Nephron progenitor cell (in vitro differentiated cells): ENCODE results near the gene TMEM253.

Source experiments
- DNase-seq: peaks from one replicate; pipeline ENCODE4 v3.0.0; 2021
- H3K27ac Mint-ChIP-seq: 2 replicates; pipeline ENCODE4 v1.8.0; 2021; ENCODE audit warnings: mild to moderate bottlenecking, moderate library complexity, mixed read lengths
- H3K27me3 Mint-ChIP-seq: 2 replicates; pipeline ENCODE4 v1.8.0; 2021; ENCODE audit warnings: mild to moderate bottlenecking, low read depth, mixed read lengths; ENCODE audit not compliant: poor library complexity
- H3K36me3 Mint-ChIP-seq: 2 replicates; pipeline ENCODE4 v1.8.0; 2021; ENCODE audit warnings: low read depth, mixed read lengths
- H3K4me1 Mint-ChIP-seq: 2 replicates; pipeline ENCODE4 v1.8.0; 2021; ENCODE audit warnings: mixed read lengths
- H3K4me3 Mint-ChIP-seq: 2 replicates; pipeline ENCODE4 v1.8.0; 2021; ENCODE audit warnings: mild to moderate bottlenecking, moderate library complexity, mixed read lengths
- H3K9me3 Mint-ChIP-seq: 2 replicates; pipeline ENCODE4 v1.8.0; 2021; ENCODE audit warnings: mild to moderate bottlenecking, moderate library complexity, mixed read lengths
- CTCF ChIP-seq: fragments of 200-600 bp; sonication (generic); IDR thresholded peaks from 2 replicates; pipeline ENCODE4 v1.5.0; 2021; ENCODE audit warnings: antibody characterized with exemption

The TMEM253 gene

DNA sequence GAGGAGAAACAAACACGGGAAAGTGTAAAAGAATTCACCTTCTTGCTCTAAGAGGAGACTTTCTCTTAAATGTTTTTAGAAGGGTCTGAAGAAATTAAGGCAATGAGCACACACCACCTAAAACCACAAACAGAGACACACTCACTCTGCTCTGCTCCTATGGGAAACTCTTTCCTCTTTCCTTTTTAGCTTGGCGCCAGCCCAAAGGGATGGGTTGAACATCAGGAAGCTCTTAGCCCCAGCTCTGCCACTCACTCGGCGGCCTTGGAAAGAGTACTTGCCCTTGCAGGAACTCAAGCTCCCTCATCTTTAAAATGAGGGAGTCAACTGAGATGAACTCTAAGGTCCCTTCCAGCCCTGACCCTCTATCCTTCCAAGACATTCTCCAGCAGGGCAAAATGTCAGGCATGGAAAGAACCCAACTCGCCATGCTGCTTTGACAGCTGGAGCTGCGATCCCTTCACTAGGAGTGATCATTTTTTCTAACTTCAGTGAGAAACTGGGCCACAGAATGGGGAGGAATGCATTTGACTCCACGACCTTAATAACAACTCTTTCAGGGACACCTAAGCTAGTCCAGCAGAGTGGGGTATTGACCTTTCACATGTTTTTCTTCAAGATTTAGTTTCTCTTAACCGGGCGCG is 44.2 kb upstream of the TMEM253 start:
- H3K4me1 Mint-ChIP-seq = peaks cover 53% of the 10 kb centered on the region
- no peak overlapping the region for H3K27ac Mint-ChIP-seq

GRCh38 chr14:21057803-21058675 is 42.8 kb upstream of the TMEM253 start, which contains the start of gene RNASE8:
TSS of gene RNASE8 (plus strand) at chr14:21057822. CDS start at chr14:21057893, 71 bp downstream.
- H3K27me3 Mint-ChIP-seq = peaks cover 10% of the 10 kb centered on the region
- peak within 1 kb of the TSS; percentile 52 for H3K27ac Mint-ChIP-seq
- H3K36me3 Mint-ChIP-seq = no peaks in the 10 kb centered on the region
- no peak within 1 kb of the TSS for H3K4me3 Mint-ChIP-seq
- no peak for TF ChIP-seq CTCF
- H3K4me1 Mint-ChIP-seq = peaks cover 65% of the 10 kb centered on the region
- no peak for DNase-seq
- no peaks in the 10 kb centered on the region for H3K9me3 Mint-ChIP-seq

More for the DNA sequence above, 44.2 kb upstream of the TMEM253 start:
- no peaks in the 10 kb centered on the region for H3K9me3 Mint-ChIP-seq
- H3K36me3 Mint-ChIP-seq = no peaks in the 10 kb centered on the region
- DNase-seq = no peak
- TF ChIP-seq CTCF = no peak
- no peak overlapping the region for H3K4me3 Mint-ChIP-seq
- peaks cover 15% of the 10 kb centered on the region for H3K27me3 Mint-ChIP-seq

DNA sequence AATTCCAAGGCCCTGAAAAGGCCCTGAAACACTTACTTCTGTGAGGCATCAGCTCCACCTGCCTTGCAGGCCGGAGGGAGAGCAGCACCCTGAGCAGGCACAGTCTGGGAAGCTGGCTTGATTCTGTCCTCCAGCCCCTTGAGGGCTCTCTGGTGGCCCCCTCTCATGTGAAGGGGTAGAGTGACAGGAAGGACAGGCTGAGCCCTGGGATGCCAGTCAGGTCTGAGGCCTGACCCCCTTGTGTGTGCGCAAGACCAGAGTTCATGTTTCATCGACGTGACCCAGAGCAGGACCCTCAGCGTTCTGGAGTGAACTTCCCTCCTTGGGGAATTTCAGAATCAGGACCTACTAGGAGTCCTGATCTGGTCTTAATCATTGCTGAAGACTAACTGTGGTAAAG is 42.0 kb upstream of the TMEM253 start:
- no peak for DNase-seq
- TF ChIP-seq CTCF = no peak
- H3K27me3 Mint-ChIP-seq = peaks cover 10% of the 10 kb centered on the region
- no peak overlapping the region for H3K4me3 Mint-ChIP-seq
- no peaks in the 10 kb centered on the region for H3K9me3 Mint-ChIP-seq
- no peaks in the 10 kb centered on the region for H3K36me3 Mint-ChIP-seq
- peaks cover 70% of the 10 kb centered on the region for H3K4me1 Mint-ChIP-seq
- peak overlapping the region; percentile 71 for H3K27ac Mint-ChIP-seq

DNA sequence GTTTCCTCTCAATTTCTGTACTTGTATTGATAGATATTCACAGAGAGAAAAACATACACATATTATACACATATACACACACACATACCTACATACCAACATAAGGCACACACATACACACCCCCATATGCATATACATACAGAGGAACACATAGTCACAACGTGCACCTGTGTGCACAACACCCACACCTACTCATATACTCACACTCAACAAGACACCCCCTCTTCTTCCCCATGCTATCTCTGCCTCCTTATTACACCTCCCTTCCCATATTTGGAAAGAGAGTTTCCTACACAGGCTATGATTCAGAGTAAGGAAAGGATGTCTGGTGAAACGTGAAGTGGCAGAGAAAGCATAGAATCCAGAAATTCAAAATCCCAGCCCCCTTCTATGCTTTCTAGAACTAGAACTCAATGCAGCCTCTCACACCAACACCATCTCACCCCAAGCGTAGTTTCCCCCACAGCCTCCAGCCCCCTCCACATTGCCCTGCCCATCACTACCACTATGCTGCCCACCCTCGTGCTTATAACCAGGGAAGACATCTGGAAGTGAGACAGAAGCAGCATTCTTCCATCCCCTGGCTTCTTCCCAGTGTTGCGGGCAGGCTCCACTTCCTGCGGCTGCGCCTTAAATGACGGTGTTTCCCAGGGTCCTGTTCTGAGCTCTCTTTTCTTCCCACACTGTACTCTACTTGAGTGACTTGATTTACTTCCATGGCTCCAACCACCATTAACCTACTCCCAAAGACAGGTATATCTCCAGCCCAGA is 40.8 kb upstream of the TMEM253 start:
- Mint-ChIP-seq H3K27ac (no peak overlapping the region), H3K36me3 (no peaks in the 10 kb centered on the region), H3K4me1 (peaks cover 65% of the 10 kb centered on the region), H3K9me3 (no peaks in the 10 kb centered on the region), H3K4me3 (no peak overlapping the region), H3K27me3 (peaks cover 11% of the 10 kb centered on the region)
- no peak for TF ChIP-seq CTCF
- no peak for DNase-seq

DNA sequence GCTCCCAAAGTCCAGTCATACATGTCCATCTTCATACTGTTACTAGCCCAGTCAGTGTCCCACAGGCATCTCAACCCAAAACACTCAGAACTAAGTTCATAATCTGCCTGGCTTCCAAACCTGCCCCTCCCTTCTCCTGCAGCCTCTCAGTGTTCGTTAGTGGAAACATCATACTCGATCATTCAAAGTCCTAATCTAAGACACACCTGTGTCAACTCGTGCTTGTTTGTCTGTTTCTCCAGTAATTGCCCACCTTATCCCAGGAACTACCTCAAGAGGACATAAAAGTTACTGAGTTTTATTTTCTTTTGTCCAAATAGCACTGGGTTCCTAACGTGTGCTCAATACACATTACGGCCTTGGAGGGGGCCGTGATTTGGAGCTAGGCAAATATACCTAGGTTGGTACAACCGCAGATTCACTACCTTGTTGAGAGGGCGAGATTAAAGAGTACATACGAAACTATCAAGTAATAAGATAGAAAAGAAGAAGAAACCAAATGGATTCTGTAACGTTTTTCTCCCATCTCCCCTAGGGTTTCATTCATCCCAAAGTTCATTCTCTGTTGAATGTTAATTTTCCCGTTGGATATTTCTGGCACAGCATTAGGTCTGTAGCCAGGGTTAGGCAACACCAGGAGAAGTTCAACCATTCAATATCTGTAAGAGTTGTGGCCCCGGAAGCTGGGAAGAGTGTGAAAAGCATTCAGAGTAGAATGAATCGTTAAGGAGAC is 40.1 kb upstream of the TMEM253 start:
- Mint-ChIP-seq H3K9me3 (no peaks in the 10 kb centered on the region), H3K27me3 (peaks cover 14% of the 10 kb centered on the region), H3K27ac (peak overlapping the region; percentile 83), H3K4me3 (no peak overlapping the region), H3K36me3 (no peaks in the 10 kb centered on the region), H3K4me1 (peaks cover 65% of the 10 kb centered on the region)
- no peak for DNase-seq
- no peak for TF ChIP-seq CTCF
